Brain microvascular endothelial cell (primary cell): ENCODE data around the gene TRAPPC2B.

Experiments used
- DNase-seq: peaks from one replicate; pipeline ENCODE4 v3.0.0-alpha.2; 2020
- H3K27ac ChIP-seq: fragments of 250-450 bp; sonication (Bioruptor Pico); 2 replicates; pipeline ENCODE4 v1.5.1; 2020; ENCODE audit warnings: mild to moderate bottlenecking, moderate library complexity
- H3K27me3 ChIP-seq: fragments of 250-450 bp; sonication (Bioruptor Pico); replicated peaks from 2 replicates; pipeline ENCODE4 v1.5.1; 2020; ENCODE audit warnings: mild to moderate bottlenecking
- H3K36me3 ChIP-seq: fragments of 250-450 bp; sonication (Bioruptor Pico); replicated peaks from 2 replicates; pipeline ENCODE4 v1.5.1; 2020; ENCODE audit warnings: mild to moderate bottlenecking
- H3K4me3 ChIP-seq: 2 replicates; pipeline ENCODE4 v1.5.1; 2011; ENCODE audit warnings: low read depth, mild to moderate bottlenecking, control low read depth, low read length, moderate library complexity
- in situ Hi-C: cut with HindIII; loops from 2 replicates; pipeline ENCODE4 v1.10.0; 2017; ENCODE audit warnings: low sequenced_read_pairs, low pct_ligation_motif_present
- TF ChIP-seq, protein P1 (sequence below): IDR thresholded peaks from 2 replicates; pipeline ENCODE4 v1.5.1; 2011; ENCODE audit warnings: low read depth, mild to moderate bottlenecking, moderate library complexity, low read length, control low read depth, inconsistent platforms; ENCODE audit errors: missing control alignments

Gene TRAPPC2B

DNA sequence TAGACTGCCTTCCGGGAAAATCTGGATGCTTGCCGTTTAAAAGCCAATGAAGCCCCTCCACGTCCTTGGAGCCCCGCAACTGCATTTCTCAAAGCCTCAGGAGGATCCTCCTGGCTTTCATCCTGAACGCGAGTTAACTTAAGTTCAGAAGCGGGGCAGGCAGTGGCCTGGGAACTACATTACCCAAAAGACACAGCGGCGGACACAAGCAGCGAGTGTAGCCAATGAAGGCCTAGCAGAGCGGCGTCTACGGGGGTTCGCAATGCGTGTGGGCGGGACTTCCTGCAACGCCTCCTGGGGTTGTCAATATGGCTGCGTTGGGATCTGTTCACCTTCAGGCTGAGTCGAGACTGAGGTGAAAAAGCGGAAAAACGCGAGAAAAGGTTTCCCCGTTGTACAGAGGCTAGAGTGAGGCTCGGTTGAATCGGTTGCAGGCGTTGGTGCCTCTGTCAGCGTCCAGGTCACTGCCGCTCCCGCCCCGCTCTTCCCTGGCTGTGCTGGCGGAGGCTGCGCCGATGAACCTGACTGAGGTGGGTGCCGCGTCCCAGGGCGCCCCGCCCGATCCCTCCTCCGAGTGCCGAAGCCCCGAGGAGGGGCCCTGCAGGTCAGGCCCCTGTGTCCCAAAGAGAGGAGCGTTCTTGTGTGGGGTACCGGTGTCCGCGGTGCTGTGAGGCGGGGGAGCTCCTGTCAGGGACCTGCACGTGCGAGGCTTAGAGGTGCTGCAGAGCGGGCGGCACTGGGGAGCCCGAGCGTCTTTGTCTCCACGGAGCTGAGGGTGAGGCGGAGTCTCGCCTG, 47.7 kb downstream of the TRAPPC2B start, which contains the start of gene ZNF17:
Gene ZNF17 (plus strand): TSS at position 285 of the 795 bp plus-strand sequence. CDS start 2,455 bp downstream, outside the sequence.
- H3K27ac ChIP-seq = peak within 1 kb of the TSS; percentile 0
- peak; percentile 95 for DNase-seq
- no peaks in the 10 kb centered on the region for H3K27me3 ChIP-seq
- TF ChIP-seq, protein P1, sequence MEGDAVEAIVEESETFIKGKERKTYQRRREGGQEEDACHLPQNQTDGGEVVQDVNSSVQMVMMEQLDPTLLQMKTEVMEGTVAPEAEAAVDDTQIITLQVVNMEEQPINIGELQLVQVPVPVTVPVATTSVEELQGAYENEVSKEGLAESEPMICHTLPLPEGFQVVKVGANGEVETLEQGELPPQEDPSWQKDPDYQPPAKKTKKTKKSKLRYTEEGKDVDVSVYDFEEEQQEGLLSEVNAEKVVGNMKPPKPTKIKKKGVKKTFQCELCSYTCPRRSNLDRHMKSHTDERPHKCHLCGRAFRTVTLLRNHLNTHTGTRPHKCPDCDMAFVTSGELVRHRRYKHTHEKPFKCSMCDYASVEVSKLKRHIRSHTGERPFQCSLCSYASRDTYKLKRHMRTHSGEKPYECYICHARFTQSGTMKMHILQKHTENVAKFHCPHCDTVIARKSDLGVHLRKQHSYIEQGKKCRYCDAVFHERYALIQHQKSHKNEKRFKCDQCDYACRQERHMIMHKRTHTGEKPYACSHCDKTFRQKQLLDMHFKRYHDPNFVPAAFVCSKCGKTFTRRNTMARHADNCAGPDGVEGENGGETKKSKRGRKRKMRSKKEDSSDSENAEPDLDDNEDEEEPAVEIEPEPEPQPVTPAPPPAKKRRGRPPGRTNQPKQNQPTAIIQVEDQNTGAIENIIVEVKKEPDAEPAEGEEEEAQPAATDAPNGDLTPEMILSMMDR = no peak
- no peaks in the 10 kb centered on the region for H3K36me3 ChIP-seq
- in situ Hi-C loops = no loop called here
- peak within 1 kb of the TSS; percentile 78 for H3K4me3 ChIP-seq
